ENCODE measurements around the gene DNAI2.

GRCh38 chr17:74336307-74336706 is 62.3 kb downstream of the DNAI2 start:
- TF ChIP-seq KLF9 (tag by site-specific recombination; IDR thresholded peaks at IDR 0.05; ENCODE audit: low read depth) (no peak), ZNF133 (tag by site-specific recombination; IDR thresholded peaks at IDR 0.05) (no peak), CTCF (tag by site-specific recombination; IDR thresholded peaks at IDR 0.05) (no peak), ZNF398 (tag by site-specific recombination; IDR thresholded peaks at IDR 0.05) (no peak), ZNF37A (tag by site-specific recombination; IDR thresholded peaks at IDR 0.05) (no peak), ZNF626 (tag by site-specific recombination; IDR thresholded peaks at IDR 0.05) (no peak), ZSCAN18 (tag by site-specific recombination; IDR thresholded peaks at IDR 0.05) (no peak), KLF8 (tag by site-specific recombination; IDR thresholded peaks at IDR 0.05) (no peak), ELK4 (IDR thresholded peaks at IDR 0.05; ENCODE audit: borderline replicate concordance, low read depth, low read length) (no peak), ZNF2 (tag by site-specific recombination; IDR thresholded peaks at IDR 0.05) (no peak), ZNF561 (tag by site-specific recombination; IDR thresholded peaks at IDR 0.05; ENCODE audit: borderline replicate concordance) (no peak), ZXDB (tag by site-specific recombination; IDR thresholded peaks at IDR 0.05) (no peak)
